NCI-H510A (cell line): ENCODE data around the gene SOCS7.

Experiments
- DNase-seq: peaks from one replicate; lab custom pipeline; 2025; lab: John Stamatoyannopoulos, UW

The SOCS7 gene

DNA sequence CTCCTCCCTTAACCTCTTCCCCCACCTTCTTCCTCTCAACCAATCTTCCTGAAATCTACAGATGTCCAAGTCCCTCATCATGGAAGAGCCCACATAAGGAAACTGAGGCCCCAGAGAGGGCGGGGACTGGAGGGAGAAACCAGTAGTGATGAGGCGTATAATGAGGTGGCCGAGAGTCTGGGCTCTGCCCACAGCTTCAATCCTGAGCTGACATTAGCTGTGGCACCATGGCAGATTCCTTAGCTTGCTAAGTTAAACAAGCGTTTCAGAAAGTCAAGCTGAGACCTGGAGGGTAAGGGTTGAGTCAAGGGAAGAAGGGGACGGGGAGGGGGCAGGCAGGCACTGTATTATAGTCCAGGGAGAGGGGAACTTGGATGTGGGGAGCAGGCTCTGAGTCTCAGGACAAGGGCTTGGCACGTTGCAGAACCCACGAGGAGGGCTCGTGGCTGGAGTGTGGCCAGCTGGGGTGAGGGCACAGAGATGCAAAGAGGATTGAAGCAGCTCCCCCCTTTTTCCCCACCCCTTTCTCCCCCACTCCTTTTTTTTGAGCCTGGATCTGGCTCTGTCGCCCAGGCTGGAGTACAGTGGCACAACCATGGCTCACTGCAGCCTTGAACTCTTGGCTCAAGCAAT, 89.9 kb downstream of the SOCS7 start:
- DNase-seq = no peak

DNA sequence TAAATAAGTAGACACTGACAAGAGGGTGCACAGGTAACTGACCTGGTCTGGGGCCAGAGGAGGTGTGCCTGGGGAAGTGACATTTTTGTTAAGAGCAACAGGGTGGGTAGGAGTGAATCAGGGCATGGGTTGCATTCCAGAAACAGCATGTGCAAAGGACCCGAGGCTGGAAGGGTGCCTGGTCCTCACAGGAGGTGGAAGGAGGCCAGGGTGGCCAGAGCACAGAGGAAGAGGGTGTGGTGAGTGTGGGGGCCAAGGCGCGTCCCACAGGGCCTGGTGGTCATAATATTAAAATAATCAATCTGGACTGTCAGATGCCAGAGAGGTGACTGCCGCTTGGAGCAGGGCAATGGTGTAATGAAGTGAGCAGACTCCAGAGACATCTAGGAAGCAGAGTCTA, 90.9 kb downstream of the SOCS7 start:
- DNase-seq = no peak

DNA sequence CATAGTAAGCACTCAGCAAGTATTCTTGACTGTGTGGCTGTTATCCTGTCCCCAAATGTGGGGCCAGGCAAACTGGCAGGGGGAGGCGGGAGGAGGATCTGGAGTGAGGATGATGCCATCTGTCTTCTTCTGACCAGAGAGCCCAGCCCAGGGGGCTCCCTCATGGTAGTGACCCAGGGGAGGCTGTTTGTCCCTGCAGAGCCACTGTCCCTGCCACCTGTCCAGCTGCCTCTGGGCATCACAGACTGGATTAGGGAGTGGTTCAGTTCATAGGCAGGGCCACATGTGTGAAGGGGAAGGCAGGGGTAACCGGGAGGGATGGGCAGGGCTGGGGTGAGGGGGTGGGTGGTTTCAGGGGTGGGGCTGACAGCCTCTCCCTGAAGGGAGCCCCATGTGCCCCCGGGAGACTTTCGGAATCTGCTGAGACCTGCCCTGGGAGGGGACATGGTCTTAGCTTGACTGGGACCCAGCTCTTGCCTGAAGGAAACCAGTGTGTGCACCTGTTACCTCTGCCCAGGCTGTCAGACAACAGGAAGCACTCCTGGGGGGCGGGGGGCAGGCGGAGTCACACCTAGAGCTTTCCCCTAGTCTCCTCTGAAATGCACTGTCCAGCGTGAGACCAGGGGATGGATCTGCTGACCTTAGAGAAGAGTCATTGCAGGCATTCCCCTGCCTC, 91.8 kb downstream of the SOCS7 start:
- no peak for DNase-seq

DNA sequence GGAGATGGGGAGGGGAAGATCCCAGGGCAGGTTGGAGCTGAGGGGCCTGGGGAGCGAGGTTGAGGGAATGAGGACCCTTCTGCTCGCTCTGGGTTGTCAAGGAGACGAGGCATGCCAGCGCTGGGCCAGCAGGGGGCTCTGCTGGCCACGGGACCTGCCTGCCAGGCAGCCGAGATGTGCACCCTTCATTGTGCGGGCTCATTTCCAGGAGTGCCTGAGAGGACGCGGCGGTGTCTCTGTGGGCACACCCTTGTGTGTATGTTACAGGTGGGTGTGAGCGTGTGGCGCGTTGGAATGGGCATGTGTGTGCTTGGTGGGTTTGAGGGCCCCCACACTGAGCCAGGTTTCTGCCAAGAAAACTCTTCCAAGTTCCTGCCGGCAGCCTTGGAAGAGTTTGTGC, 92.5 kb downstream of the SOCS7 start:
- DNase-seq = peak; percentile 59

DNA sequence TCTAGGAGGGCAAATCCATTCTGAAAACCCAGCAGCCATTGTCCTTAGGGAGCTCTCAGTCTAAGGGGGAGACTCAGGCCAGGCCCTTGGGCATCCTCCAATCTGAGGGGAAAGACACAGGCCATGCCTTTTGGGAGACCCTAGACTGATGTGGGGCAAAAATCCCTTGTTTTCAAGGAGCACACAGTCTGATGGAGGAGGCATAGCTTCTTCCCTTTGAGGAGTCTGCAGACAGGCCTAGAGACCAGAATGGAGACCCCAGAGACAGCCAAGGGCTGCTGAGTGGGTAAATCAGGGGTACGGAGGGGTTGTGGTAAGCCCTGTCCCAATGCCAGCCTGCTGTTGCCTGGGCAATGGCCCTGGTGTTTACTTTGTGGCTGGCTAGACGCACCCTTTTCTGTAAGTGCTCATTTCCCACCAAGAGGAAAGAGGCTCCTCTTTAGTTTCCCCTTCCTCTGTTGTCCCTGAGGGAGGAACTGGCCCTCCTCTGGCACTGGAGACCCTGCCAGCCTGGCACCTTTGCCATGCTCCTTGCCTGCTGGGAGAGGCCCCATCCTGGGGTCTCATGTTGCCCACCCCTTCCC, 96.0 kb downstream of the SOCS7 start:
- DNase-seq = no peak

DNA sequence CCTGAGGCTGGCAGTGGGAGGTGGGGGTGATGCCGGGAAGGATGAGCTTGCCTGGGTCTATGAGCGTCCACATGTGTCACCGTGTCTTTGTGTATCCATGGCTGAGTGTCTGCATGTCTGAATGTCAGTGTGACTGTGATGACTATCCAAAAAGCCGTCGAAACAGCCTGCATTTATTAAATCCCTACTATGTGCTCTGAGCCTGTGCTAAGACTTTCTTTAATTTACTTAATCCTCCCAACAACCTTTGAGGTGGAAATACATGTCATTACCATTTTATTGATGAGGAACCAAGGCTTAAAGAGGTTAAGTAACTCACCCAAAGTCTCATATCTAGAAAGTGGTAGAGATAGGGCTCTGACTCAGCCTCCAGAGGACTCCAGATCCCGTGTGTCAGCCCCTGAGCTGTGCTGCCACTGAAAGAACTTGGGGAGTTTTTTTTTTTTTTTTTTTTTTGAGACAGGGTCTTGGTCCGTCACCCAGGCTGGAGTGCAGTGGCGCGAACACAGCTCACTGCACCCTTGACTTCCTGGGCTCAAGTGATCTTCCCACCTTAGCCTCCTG, 96.6 kb downstream of the SOCS7 start:
- no peak for DNase-seq

DNA sequence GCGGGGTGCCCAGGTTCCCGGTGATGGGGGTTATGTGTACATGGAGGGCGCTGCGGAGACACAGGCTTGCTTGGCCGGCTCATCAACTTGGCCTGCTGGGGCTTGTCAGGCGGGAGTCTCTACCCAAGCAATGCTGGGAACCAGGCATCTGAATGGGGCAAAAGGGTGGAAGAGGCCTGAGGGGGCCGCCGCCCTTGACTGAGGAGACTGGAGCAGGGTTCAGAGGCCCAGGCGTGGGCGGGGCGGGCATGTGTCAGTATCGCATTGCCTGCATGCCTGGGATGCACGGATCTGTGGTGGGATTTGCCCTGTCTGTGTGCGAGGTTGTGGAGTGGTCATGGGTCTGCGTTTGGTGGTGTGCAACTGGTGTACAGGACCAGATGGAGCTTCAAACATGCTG, 97.7 kb downstream of the SOCS7 start:
- DNase-seq = no peak

DNA sequence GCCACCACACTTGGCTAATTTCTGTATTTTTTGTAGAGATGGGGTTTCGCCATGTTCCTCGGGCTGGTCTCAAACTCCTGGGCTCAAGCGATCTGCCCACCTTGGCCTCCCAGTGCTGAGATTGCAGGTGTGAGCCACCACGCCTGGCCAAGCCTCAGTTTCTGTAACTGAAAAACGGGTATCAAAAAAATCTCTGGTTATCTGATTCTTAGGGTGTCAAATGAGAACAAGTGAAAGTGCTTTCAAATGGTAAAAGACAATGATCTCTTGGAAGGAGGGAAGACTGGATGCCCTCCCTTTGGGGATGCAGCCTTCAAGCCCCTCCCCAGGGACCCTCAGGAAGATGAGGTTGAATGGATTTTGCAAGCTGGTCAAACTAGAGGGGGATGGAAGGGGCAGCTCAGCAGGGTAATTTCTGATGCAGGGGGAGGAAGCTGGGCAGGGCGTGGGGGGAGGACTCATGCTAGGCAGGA, 98.9 kb downstream of the SOCS7 start:
- DNase-seq = no peak

DNA sequence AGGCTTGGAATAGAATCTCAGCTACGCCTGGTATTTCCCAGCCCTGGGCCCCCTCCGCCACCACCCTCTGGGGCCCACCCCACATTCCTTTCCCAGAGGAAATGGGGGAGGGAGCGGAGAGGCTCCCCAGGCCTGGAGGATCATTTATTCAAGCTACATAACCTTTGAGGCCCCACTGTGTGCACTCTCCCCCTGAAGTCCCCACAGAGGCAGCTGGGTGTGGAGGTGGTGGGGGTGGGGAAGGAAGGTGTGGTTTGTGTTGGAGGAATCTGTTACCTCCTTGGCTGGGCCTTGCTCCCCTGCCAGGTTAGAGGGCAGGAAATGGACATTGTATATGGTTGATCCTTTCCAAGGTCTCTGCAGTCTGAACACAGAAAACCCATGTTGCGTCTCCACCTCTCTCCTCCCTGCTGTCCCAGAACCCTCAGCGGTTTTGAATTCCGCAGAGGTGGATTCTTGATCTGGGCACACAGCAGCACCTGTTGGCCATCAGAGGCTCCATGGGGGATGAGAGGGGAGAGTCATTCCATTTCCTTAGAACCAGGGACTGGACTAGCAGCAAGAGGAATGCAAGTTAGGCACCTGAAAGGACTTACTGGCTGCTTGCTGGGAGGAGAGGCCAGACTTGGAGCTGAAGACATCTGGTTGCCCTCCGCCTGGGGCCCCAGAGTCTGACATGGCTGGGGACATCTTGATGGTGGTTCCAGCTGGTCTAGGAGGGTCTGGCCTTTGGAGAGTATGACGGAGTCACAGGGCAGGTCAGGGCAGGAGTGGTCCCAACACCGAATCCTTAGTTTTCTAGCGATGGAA, 99.6 kb downstream of the SOCS7 start:
- DNase-seq = no peak

DNA sequence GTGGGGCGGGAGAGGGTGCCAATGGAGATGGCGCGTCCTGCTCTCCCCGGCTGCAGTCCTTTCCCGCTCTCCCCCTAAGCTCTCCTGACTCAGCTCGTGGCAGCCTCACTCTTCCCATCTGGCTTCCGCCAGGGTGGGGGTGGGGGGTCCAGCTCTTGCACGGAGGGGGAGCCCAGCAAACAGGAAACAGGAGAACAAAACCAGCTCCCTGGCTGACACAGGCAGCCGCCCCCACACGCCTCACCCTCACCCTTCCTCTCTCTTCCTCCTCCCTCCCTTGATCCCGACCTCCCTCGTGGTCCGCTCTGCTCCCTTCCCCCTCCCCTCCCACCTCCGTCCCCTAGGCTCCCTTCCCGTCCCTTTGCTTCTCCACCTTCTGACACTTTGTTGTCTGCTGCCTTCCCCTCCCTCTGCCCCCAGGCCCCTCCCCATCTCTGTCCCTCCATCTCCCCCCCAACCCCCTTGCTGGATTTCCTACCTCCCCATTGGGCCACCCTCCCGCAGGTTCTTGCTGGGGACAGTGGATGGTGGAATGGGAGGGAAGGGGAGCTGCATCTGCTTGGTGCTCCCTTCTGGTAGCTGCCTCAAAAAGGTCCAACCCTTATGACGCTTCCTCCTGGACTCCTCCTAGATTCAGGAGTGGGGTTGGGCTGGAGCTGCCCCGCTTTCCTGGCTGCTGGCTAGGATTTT, 100.3 kb downstream of the SOCS7 start:
- no peak for DNase-seq

DNA sequence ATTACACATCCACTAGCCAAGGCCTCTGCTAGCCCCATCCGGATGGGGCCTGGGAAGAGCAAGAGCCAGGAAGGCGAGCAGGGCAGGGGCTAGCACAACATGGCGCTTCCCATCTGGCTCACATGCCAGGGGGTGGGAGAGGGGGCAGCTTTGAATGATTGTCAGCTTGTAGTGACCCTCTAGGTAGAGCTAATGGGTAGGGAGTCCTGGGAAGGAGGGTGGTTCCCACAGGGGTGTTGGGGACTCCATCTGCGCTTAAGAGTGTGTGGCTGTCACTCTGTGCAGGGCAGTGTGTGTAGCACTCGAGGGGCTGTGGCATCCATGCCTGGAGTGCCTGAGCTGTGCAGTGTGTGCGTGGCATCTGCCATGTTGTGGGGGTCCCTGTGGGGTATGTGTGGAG, 101.1 kb downstream of the SOCS7 start:
- no peak for DNase-seq

DNA sequence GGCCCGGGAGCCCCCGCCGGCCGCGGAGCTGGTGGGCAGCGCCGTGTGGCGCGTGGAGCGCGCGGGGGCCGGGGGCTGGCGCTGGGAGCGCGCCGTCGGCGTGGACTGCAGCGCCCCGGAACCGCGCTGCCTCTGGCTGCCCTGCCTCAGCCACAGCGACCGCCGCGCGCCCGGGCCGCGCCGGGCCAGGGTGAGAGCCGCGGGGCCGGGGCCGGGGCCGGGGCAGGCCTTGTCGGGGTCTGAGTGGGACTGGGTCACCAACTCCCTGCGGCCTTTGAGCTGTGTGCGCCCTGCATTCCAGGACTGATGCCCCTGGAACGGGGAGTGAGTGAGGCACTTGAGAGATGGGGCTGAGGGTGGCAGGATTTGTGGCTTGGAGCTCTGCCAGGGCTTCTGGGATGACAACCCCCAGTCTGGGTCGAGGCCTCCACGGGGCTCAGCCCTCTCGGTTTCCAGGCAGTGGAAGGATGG, 102.3 kb downstream of the SOCS7 start:
- no peak for DNase-seq

DNA sequence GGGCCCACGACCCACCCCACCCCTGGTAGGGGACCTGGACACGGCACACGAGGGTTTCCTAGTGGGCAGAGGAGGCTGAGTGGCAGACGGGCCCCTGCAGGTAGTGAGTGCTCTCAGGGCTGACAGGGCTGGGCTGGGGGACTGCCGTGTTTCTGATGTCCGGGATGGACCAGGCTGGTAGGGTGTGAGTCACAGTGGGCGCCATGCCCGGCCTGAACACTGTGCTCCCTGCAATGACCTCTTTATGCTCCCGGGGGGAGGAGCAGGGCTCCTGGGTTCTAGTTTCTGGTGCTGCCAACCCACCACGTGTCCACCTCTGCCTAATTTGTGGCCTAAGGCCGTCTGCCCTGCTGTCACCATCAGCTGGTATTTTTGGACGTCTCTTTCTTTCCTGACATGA, 102.9 kb downstream of the SOCS7 start:
- no peak for DNase-seq
